HG03066 (cell line): ENCODE results near the gene CTAGE1.
"Not testable (repeated sequence)": the region's sequence is repeated elsewhere in the genome, so short reads cannot be mapped to it uniquely, and the experiment has no call there.

Experiments
- ATAC-seq: cut with Tn5 transposase; IDR thresholded peaks from one replicate; pipeline ENCODE4 v1.9.1; 2021; ENCODE audit warnings: low read depth; ENCODE audit not compliant: unreplicated experiment

The CTAGE1 gene

GRCh38 chr18:22394428-22394827 lies 23.3 kb downstream of the CTAGE1 start:
- no peak for ATAC-seq

- not testable (repeated sequence) for ATAC-seq
Measured at GRCh38 chr18:22393164-22393563, 24.6 kb downstream of the CTAGE1 start.

- ATAC-seq = no peak
Measured at GRCh38 chr18:22391407-22392345, 26.0 kb downstream of the CTAGE1 start.

- no peak for ATAC-seq
Measured at GRCh38 chr18:22387787-22388186, 29.9 kb downstream of the CTAGE1 start.

- ATAC-seq = no peak
Measured at GRCh38 chr18:22387364-22387763, 30.4 kb downstream of the CTAGE1 start.

- ATAC-seq = no peak
Measured at GRCh38 chr18:22385718-22386117, 32.0 kb downstream of the CTAGE1 start.

- ATAC-seq = no peak
Measured at GRCh38 chr18:22378672-22379282, 38.9 kb downstream of the CTAGE1 start.

GRCh38 chr18:22377769-22378168 lies 39.9 kb downstream of the CTAGE1 start:
- ATAC-seq = no peak

- no peak for ATAC-seq
Measured at GRCh38 chr18:22370414-22370813, 47.3 kb downstream of the CTAGE1 start.

- no peak for ATAC-seq
Measured at GRCh38 chr18:22368021-22368420, 49.7 kb downstream of the CTAGE1 start.

- ATAC-seq = no peak
Measured at GRCh38 chr18:22367303-22367702, 50.4 kb downstream of the CTAGE1 start.

- no peak for ATAC-seq
Measured at GRCh38 chr18:22363867-22364463, 53.8 kb downstream of the CTAGE1 start.
